H1 (cell line): Measurements from ENCODE around the gene POLDIP3. TPM values are rescaled to one million over a fixed set of nuclear protein-coding genes. Genes with fewer than 3 reads are reported as not detected.
A peak's percentile ranks its signal among the peaks of the same experiment; 100 is the strongest.

Experiments used
- CTCF ChIA-PET: fragments of 300-600 bp; sonication (Branson Sonifier 250); formaldehyde crosslinking; loops from one replicate; lab custom pipeline; 2021; ENCODE audit not compliant: partially characterized antibody; lab: Charles Lee
- POLR2A ChIA-PET: fragments of 300-600 bp; sonication (Branson Sonifier 250); formaldehyde crosslinking; loops from one replicate; lab custom pipeline; 2021; ENCODE audit warnings: inconsistent platforms; ENCODE audit not compliant: partially characterized antibody; lab: Charles Lee
- DNase-seq, 2 experiments: peaks; one replicate each; pipeline versions ENCODE4 v3.0.0 to v3.0.0-alpha.2; 2010 to 2022; ENCODE audit warnings: low spot score in 2 of 2, low read depth in 1 of 2, mixed read lengths in 1 of 2
- FAIRE-seq: peaks from 2 replicates; lab custom pipeline; 2011; peaks lifted over from hg19 to GRCh38; lab: Jason Lieb, UNC
- H2AFZ ChIP-seq: 2 replicates; pipeline ENCODE4 v1.8.1; 2012; ENCODE audit warnings: low read length, inconsistent platforms
- H2AK5ac ChIP-seq: 2 replicates; pipeline ENCODE4 v1.6.1; 2013; ENCODE audit warnings: low read depth, low read length
- H2BK120ac ChIP-seq: replicated peaks from 2 replicates; pipeline ENCODE3; 2013; ENCODE audit warnings: low read depth, low read length, inconsistent platforms
- H2BK12ac ChIP-seq: 2 replicates; pipeline ENCODE4 v1.6.1; 2013; ENCODE audit warnings: low read depth, low read length
- H2BK15ac ChIP-seq: 2 replicates; pipeline ENCODE4 v1.6.1; 2013; ENCODE audit warnings: low read length
- H2BK20ac ChIP-seq: 2 replicates; pipeline ENCODE4 v1.6.1; 2013; ENCODE audit warnings: low read length
- H2BK5ac ChIP-seq: 2 replicates; pipeline ENCODE4 v1.6.1; 2013; ENCODE audit warnings: low read depth, low read length
- H3K14ac ChIP-seq: 2 replicates; pipeline ENCODE4 v1.6.1; 2013; ENCODE audit warnings: inconsistent platforms; ENCODE audit not compliant: insufficient read length
- H3K18ac ChIP-seq: 2 replicates; pipeline ENCODE4 v1.6.1; 2013; ENCODE audit warnings: low read length; ENCODE audit errors: extremely low read depth
- H3K23ac ChIP-seq: 2 replicates; pipeline ENCODE4 v1.6.1; 2013; ENCODE audit warnings: inconsistent platforms; ENCODE audit not compliant: insufficient read length
- H3K23me2 ChIP-seq: 2 replicates; pipeline ENCODE4 v1.6.1; 2013; ENCODE audit warnings: low read depth, low read length
- H3K27ac ChIP-seq: 2 replicates; pipeline ENCODE4 v1.6.1; 2011; ENCODE audit warnings: low read depth, low read length, inconsistent platforms
- H3K27me3 ChIP-seq, 4 experiments: replicated peaks in 1 of 4; 1 replicate in 1 of 4; 2 replicates in 3 of 4; pipeline versions ENCODE4 v1.6.1 to v1.8.1; 2011 to 2013; ENCODE audit warnings: low read length in 3 of 4, mild to moderate bottlenecking in 3 of 4, inconsistent platforms in 2 of 4, mixed read lengths in 2 of 4, moderate library complexity in 1 of 4; ENCODE audit not compliant: control insufficient read depth in 3 of 4, insufficient read depth in 3 of 4; ENCODE audit errors: extremely low read depth in 1 of 4
- H3K36me3 ChIP-seq, 4 experiments: 2 replicates each; pipeline versions ENCODE4 v1.6.1 to v1.8.1; 2011 to 2013; ENCODE audit warnings: mild to moderate bottlenecking in 4 of 4, low read length in 3 of 4, moderate library complexity in 2 of 4, control low read depth in 1 of 4, inconsistent platforms in 1 of 4; ENCODE audit not compliant: insufficient read depth in 4 of 4, control insufficient read depth in 2 of 4
- H3K4ac ChIP-seq: replicated peaks from 2 replicates; pipeline ENCODE3; 2013; ENCODE audit warnings: low read length, low read depth, mixed read lengths, inconsistent platforms; ENCODE audit not compliant: insufficient read length
- H3K4me1 ChIP-seq, 4 experiments: replicated peaks in 1 of 4; 1 replicate in 1 of 4; 2 replicates in 3 of 4; pipeline versions ENCODE4 v1.6.1 to v1.8.1; 2011 to 2013; ENCODE audit warnings: low read length in 3 of 4, inconsistent platforms in 2 of 4, mixed read lengths in 1 of 4; ENCODE audit not compliant: insufficient read depth in 4 of 4, control insufficient read depth in 3 of 4
- H3K4me2 ChIP-seq, 2 experiments: 2 replicates each; pipeline versions ENCODE4 v1.6.1 to v1.8.1; 2011 to 2013; ENCODE audit warnings: low read depth in 2 of 2, low read length in 2 of 2, control low read depth in 1 of 2, inconsistent platforms in 1 of 2, mild to moderate bottlenecking in 1 of 2; ENCODE audit not compliant: insufficient read depth in 1 of 2
- H3K4me3 ChIP-seq, 4 experiments: fragments of 200-600, 300-600 bp in 1 of 4; sonication (generic), shearing (Covaris generic), sonication (Bioruptor Twin) in 1 of 4; 2 replicates each; pipeline versions ENCODE4 v1.5.1 to v1.8.1; 2011 to 2016; ENCODE audit warnings: low read length in 4 of 4, low read depth in 3 of 4, control low read depth in 2 of 4, inconsistent platforms in 2 of 4, mild to moderate bottlenecking in 2 of 4, mixed read lengths in 1 of 4, moderate library complexity in 1 of 4; ENCODE audit not compliant: insufficient read depth in 2 of 4; ENCODE audit errors: extremely low read depth in 1 of 4
- H3K56ac ChIP-seq: replicated peaks from 2 replicates; pipeline ENCODE3; 2013; ENCODE audit warnings: low read depth, mild to moderate bottlenecking, mixed read lengths, low read length, inconsistent platforms; ENCODE audit not compliant: insufficient read length
- H3K79me1 ChIP-seq: 2 replicates; pipeline ENCODE4 v1.6.1; 2013; ENCODE audit warnings: low read depth, low read length, control low read depth
- H3K79me2 ChIP-seq, 2 experiments: 2 replicates each; pipeline versions ENCODE4 v1.6.1 to v1.8.1; 2012 to 2013; ENCODE audit warnings: low read length in 2 of 2, mild to moderate bottlenecking in 2 of 2, inconsistent platforms in 1 of 2; ENCODE audit not compliant: insufficient read depth in 2 of 2, control insufficient read depth in 1 of 2
- H3K9ac ChIP-seq, 4 experiments: replicated peaks in 1 of 4; 1 replicate in 1 of 4; 2 replicates in 3 of 4; pipeline versions ENCODE4 v1.6.1 to v1.8.1; 2011 to 2013; ENCODE audit warnings: low read depth in 3 of 4, low read length in 3 of 4, control low read depth in 2 of 4, mild to moderate bottlenecking in 2 of 4, moderate library complexity in 2 of 4, inconsistent platforms in 1 of 4; ENCODE audit errors: extremely low read depth in 1 of 4
- H3K9me3 ChIP-seq, 2 experiments: 2 replicates each; pipeline versions ENCODE4 v1.6.1 to v1.8.1; 2012 to 2013; ENCODE audit warnings: mild to moderate bottlenecking in 2 of 2, moderate library complexity in 2 of 2, control low read depth in 1 of 2, inconsistent platforms in 1 of 2, low read depth in 1 of 2, low read length in 1 of 2, mixed read lengths in 1 of 2; ENCODE audit not compliant: insufficient read depth in 2 of 2
- H4K20me1 ChIP-seq, 2 experiments: replicated peaks in 1 of 2; 2 replicates each; pipeline versions ENCODE3 to v1.8.1; 2011 to 2013; ENCODE audit warnings: inconsistent platforms in 2 of 2, low read length in 2 of 2, mild to moderate bottlenecking in 1 of 2; ENCODE audit not compliant: insufficient read depth in 2 of 2, control insufficient read depth in 1 of 2
- H4K5ac ChIP-seq: 2 replicates; pipeline ENCODE4 v1.6.1; 2013; ENCODE audit warnings: low read length, low read depth, mixed read lengths, inconsistent platforms; ENCODE audit not compliant: insufficient read length
- H4K8ac ChIP-seq: 2 replicates; pipeline ENCODE4 v1.8.0; 2013; ENCODE audit warnings: mild to moderate bottlenecking, moderate library complexity, low read length, inconsistent platforms; ENCODE audit not compliant: insufficient read depth; ENCODE audit errors: extremely low read depth
- H4K91ac ChIP-seq: replicated peaks from 2 replicates; pipeline ENCODE3; 2013; ENCODE audit warnings: low read length, mixed read lengths, inconsistent platforms; ENCODE audit not compliant: insufficient read length
- BACH1 ChIP-seq: IDR thresholded peaks from 2 replicates; pipeline ENCODE4 v1.6.1; 2012; ENCODE audit warnings: low read length, improper control_type of control experiment
- CBX8 ChIP-seq: fragments of 300-800, 300-1000 bp; sonication (generic); IDR thresholded peaks from 2 replicates; pipeline ENCODE4 v1.7.1; 2016; ENCODE audit warnings: low read depth, low read length, borderline replicate concordance
- CHD1 ChIP-seq: IDR thresholded peaks from 2 replicates; pipeline ENCODE4 v1.6.1; 2012; ENCODE audit warnings: low read depth, low read length, improper control_type of control experiment
- CHD2 ChIP-seq: IDR thresholded peaks from 2 replicates; pipeline ENCODE4 v1.6.1; 2012; ENCODE audit warnings: low read length, improper control_type of control experiment
- EP300 ChIP-seq, 2 experiments: IDR thresholded peaks; 1 replicate in 1 of 2; 2 replicates in 1 of 2; pipeline ENCODE4 v1.6.1; 2011 to 2012; ENCODE audit warnings: low read depth in 2 of 2, low read length in 2 of 2, mild to moderate bottlenecking in 2 of 2, borderline replicate concordance in 1 of 2, inconsistent platforms in 1 of 2, moderate library complexity in 1 of 2
- EZH2 ChIP-seq: fragments of 200-600 bp; sonication (generic); IDR thresholded peaks from 2 replicates; pipeline ENCODE4 v1.7.1; 2012; ENCODE audit warnings: low read depth, mild to moderate bottlenecking, moderate library complexity, low read length, inconsistent platforms; ENCODE audit not compliant: severe bottlenecking
- KDM1A ChIP-seq: fragments of 200-600, 300-600 bp; sonication (generic); IDR thresholded peaks from 2 replicates; pipeline ENCODE4 v1.7.1; 2016; ENCODE audit warnings: mild to moderate bottlenecking, low read length, borderline replicate concordance
- SIX5 ChIP-seq: IDR thresholded peaks from 2 replicates; pipeline ENCODE4 v1.6.1; 2011; ENCODE audit warnings: mild to moderate bottlenecking, low read depth, low read length
- SP2 ChIP-seq: IDR thresholded peaks from 2 replicates; pipeline ENCODE4 v1.6.1; 2012; ENCODE audit warnings: mild to moderate bottlenecking, low read length, inconsistent platforms
- TAF1 ChIP-seq: IDR thresholded peaks from 2 replicates; pipeline ENCODE4 v1.6.1; 2011; ENCODE audit warnings: mild to moderate bottlenecking, low read depth, low read length
- YY1 ChIP-seq: IDR thresholded peaks from 2 replicates; pipeline ENCODE4 v1.6.1; 2011; ENCODE audit warnings: low read depth, mild to moderate bottlenecking, low read length
- WGBS, 2 experiments: shearing (Covaris generic) in 1 of 2; methylation state at CpG; one replicate each; pipeline versions ENCODE4 v1.1.6 to v1.1.7; 2013 to 2015; ENCODE audit warnings: low lambda C conversion rate in 2 of 2, mixed read lengths in 2 of 2, inconsistent platforms in 1 of 2, low coverage in 1 of 2, missing lambda C conversion rate in 1 of 2; ENCODE audit not compliant: insufficient replicate concordance in 2 of 2, insufficient coverage in 1 of 2, insufficient read length in 1 of 2; ENCODE audit errors: extremely low coverage in 1 of 2, missing lambda C conversion rate in 1 of 2; 5-methylcytosine and 5-hydroxymethylcytosine counted together
- polyA plus RNA-seq, 7 experiments: library from polyadenylated mRNA; depleted of rRNA in 3 of 7; stranded (reverse) in 5 of 7; unstranded in 2 of 7; fragments of >200 nt in 5 of 7; fragments of 200-250 nt in 2 of 7; gene quantifications; 1 replicate in 5 of 7; 2 replicates in 1 of 7; 4 replicates in 1 of 7; pipeline versions ENCODE4 v1.2.1 to v1.2.3, GENCODE V29; 2011 to 2013; ENCODE audit warnings: missing spikeins in 2 of 7, mixed read lengths in 2 of 7
- total RNA-seq: library from RNA; stranded (reverse); fragmentation: NEBNext Ultra II Directional; extraction: Animal tissue kit (Norgen Biotek cat#: 25700); gene quantifications from 2 replicates; pipeline ENCODE4 v1.2.1, GENCODE V29; 2021
- TF ChIP-seq, protein P1 (sequence below): IDR thresholded peaks from 2 replicates; pipeline ENCODE4 v1.6.1; 2012; ENCODE audit warnings: inconsistent platforms

The POLDIP3 gene
- total and polyA plus RNA-seq, 2 of the 8 experiments (the other 6 are each of a cell fraction or from before 2014, with no cell fraction given): 43.5 to 84.6 TPM

DNA sequence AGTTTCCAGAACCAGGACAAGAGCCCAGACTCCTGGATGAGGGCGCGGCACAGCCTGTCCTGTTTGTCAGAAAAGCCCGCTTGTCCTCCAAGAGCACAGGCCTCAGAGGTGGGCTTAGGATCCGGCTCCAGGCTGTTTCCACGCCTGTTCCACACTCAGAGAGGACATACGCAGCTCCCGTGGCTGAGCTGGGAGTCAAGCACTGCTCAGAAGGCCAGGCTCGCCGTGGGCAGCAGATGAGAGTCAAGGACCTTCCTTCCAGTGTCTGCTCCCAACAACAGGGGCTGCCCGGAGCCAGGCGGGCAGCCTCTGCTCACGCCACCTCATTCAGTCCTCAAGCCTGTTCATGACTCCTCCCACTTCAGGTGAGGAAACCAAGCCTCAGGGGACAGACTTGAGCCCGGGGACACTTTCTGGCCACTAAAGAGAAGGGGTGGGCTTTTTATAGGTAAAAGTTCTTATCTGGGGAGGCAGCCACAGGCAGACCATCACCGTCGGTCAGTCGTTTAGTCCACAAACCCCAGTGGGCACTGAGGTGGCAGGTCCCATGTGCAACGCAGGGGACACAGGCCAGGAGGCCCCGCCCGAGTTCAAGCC is 30.8 kb upstream of the POLDIP3 start:
- Histone ChIP-seq H4K91ac (no peak overlapping the region), H3K56ac (no peak overlapping the region), H4K5ac (no peak overlapping the region), H3K23ac (no peak overlapping the region), H3K18ac (no peak overlapping the region), H3K79me2 (peaks cover 0 to 40% of the 10 kb centered on the region in 2 experiments; a peak in 2 of 4 replicates), H3K27me3 (peaks cover 0 to 2% (median 0%) of the 10 kb centered on the region in 4 experiments; a peak in 1 of 7 replicates), H3K36me3 (no peaks in the 10 kb centered on the region), H3K9ac (no peak overlapping the region; a peak in 1 of 7 replicates), H2BK120ac (no peak overlapping the region), H3K14ac (no peak overlapping the region), H3K4ac (no peak overlapping the region), H3K9me3 (no peaks in the 10 kb centered on the region), H3K4me3 (no peak overlapping the region), H2AFZ (no peak overlapping the region), H3K27ac (no peak overlapping the region; the same call in 1 of the 2 replicates), H3K4me2 (0 out of 4 replicates have a peak overlapping the region, but pooled peaks of 1 of the 2 experiments have one; percentile 4), H2BK12ac (0 out of 2 replicates have a peak overlapping the region, but pooled peaks have one; percentile 9), H2BK20ac (no peak overlapping the region), H4K8ac (no peak overlapping the region), H2AK5ac (no peak overlapping the region; the same call in 1 of the 2 replicates), H2BK15ac (0 out of 2 replicates have a peak overlapping the region, but pooled peaks have one; percentile 29), H3K4me1 (peaks cover 5 to 29% (median 20%) of the 10 kb centered on the region in 4 experiments), H2BK5ac (0 out of 2 replicates have a peak overlapping the region, but pooled peaks have one; percentile 71), H3K79me1 (peaks cover 24% of the 10 kb centered on the region), H4K20me1 (peaks cover 9 to 10% of the 10 kb centered on the region in 2 experiments), H3K23me2 (peaks cover 8% of the 10 kb centered on the region)
- WGBS, 2 experiments: 94% methylated on average over 19 of the region's 19 CpGs; no CpG with 5 or more reads in 1 of the 2 experiments
- ChIA-PET POLR2A (interaction anchor here (4.4 to 4.6 kb wide), 2 partner anchors 8 to 30 kb away, joined by 24 to 39 read pairs; partner anchors contain the start of gene POLDIP3), CTCF (interaction anchor here (1.6 to 2.5 kb wide), 3 partner anchors 13 to 24 kb away, joined by 3 to 11 read pairs (median 10); no protein-coding TSS in a partner anchor)
- FAIRE-seq: no peak
- no peak for DNase-seq
- TF ChIP-seq YY1 (no peak), BACH1 (no peak), EZH2 (no peak), EP300 (IDR thresholded peaks at IDR 0.05; ENCODE audit: borderline replicate concordance in 1 of 2, low read depth in 2 of 2, low read length in 2 of 2) (no peak), SP2 (no peak), CBX8 (no peak), KDM1A (no peak), CHD2 (no peak), SIX5 (no peak), TAF1 (no peak), CHD1 (no peak)
- TF ChIP-seq, protein P1, sequence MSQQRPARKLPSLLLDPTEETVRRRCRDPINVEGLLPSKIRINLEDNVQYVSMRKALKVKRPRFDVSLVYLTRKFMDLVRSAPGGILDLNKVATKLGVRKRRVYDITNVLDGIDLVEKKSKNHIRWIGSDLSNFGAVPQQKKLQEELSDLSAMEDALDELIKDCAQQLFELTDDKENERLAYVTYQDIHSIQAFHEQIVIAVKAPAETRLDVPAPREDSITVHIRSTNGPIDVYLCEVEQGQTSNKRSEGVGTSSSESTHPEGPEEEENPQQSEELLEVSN: no peak
